GM12892 (cell line): ENCODE measurements around the gene TNFRSF12A.

Experiments used
- POLR2A ChIP-seq: IDR thresholded peaks from 2 replicates; pipeline ENCODE4 v1.6.1; 2011; ENCODE audit warnings: low read depth, low read length, control low read depth
- POLR2AphosphoS5 ChIP-seq: IDR thresholded peaks from 2 replicates; pipeline ENCODE4 v1.6.1; 2011; ENCODE audit warnings: low read depth, low read length, control low read depth

DNA sequence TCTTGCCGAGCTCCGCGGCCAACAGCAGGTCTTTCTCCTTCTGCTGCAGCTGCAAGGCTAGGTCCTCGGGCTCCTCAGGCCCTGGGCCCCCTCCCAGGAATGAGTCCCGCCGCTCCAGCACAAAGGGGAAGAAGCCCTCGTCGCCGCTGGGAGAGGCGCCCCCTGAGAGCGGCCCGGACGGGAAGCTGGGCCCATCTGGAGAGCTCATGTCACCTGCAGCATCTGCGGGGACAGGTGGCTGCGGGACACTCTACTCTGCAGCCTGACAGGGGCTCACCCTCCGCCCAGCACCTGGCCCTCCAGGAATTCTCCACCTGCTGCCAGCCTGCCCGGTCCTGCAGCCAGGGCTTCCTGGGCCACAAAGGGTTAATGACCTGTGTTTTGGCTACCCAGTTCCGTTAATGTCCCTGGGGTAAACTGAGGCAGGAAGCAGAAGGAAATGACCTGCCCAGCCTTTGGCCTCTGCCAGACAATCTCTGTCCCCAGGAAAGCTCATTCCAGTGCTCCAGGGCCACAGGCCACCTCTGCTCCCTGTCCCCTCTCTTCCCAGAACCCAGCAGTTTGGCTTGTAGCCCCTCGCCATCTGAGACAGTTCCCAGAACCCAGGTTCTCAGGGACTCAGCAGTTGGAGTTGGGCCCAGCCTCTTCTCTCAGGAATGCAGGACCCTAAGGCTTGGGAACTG is 15.3 kb downstream of the TNFRSF12A start:
- TF ChIP-seq POLR2A (no peak), POLR2AphosphoS5 (no peak)
